CD4-positive, alpha-beta T cell treated with Interleukin-12 subunit alpha and Interleukin-12 subunit beta, for 1 hour (primary cell): Measurements from ENCODE around the gene KRTAP5-2.
A peak's percentile ranks its signal among the peaks of the same experiment; 100 is the strongest.
"Not testable (repeated sequence)": the region's sequence is repeated elsewhere in the genome, so short reads cannot be mapped to it uniquely, and the experiment has no call there.

Experiments used
- DNase-seq: peaks from one replicate; pipeline ENCODE4 v3.0.0-alpha.2; 2020

Gene KRTAP5-2, protein sequence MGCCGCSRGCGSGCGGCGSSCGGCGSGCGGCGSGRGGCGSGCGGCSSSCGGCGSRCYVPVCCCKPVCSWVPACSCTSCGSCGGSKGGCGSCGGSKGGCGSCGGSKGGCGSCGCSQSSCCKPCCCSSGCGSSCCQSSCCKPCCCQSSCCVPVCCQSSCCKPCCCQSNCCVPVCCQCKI

DNA sequence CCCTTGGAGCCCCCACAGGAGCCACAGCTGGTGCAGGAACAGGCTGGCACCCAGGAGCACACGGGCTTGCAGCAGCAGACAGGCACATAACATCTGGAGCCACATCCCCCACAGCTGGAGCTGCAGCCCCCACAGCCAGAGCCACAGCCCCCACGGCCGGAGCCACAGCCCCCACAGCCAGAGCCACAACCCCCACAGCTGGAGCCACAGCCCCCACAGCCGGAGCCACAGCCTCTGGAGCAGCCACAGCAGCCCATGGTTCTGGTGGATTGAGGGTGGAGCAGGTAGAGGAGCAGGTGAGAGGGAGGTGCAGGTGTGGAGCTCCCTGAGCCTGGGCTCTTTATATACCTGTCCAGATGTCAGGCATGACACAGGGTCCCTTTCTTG is at the start of gene KRTAP5-2:
TSS of gene KRTAP5-2 (minus strand) at position 301 of the 387 bp plus-strand sequence. CDS start at position 257, 44 bp downstream.
- DNase-seq: no peak

DNA sequence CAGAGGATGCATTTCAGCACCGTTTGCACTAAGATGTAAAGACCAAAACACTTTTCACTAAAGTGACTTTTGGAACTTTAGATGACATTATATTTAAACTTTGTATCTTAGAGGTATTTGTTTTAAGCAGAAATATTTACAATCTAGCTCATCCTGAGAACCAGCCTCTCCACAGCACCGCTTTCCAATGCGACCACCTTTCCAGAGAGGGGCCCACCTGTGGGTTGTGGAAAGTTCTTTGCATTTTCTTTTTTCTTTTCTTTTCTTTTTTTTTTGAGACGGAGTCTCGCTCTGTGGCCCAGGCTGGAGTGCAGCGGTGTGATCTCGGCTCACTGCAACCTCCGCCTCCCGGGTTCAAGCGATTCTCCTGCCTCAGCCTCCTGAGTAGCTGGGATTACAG is 48.4 kb upstream of the KRTAP5-2 start:
- DNase-seq: not testable (repeated sequence)

DNA sequence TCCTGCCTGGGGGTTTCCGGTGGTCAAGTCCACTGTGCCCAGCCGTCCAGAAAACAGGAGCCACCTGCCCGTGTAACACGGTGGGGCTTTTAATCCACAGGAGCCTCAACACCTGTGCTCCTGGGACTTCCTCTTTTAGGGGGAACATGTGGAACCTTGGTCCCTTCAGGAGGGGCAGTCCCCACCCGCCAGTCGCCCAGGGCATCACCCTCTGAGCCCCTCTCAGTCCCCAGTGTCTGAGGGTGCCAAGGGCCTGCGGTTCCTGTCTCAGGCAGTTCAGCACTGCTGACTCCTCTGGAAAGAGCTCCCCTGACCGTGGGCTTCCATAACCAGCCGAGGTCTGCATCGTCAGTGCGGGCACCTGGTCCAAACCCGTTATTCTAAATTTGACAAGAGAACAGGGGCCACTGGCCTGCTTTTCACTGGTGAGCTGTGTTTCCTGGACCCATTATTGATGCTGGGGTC is 47.3 kb upstream of the KRTAP5-2 start:
- no peak for DNase-seq

DNA sequence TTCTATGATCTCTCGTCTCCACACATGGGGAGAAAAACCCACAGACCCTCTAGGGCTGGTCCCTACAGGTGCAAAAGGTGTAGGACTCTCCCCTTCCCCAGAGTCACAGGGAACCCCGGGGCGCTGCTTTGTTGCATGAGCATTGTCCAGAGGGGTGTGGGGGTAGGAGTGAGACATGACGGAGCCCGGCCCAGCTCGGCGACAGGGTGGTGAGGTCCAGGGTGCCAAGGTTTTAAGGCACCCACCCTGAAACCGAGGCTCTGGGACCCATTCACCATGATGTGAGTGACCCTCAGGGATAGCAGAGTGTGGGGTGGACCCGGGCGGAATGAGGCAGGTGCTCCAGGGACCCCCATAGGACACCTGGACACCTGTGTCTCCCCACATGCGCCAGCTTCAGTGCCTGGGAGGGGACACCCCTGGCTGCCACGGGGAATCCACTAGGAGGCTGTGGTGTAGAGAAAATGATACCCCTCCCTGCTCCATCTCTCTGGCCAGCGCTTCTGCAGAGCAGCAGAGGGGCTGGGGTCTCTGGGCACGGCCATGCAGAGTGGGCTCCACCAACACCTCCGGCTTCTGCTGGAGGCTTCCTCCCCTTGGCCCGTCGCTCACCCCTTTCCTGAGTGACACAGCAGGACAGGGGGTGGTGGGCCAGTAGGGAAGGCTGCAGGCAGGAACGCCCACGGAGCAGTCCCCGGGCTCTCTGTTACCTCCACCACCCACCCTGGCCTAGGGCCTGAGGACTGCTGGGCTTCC is 46.7 kb upstream of the KRTAP5-2 start:
- DNase-seq: no peak

DNA sequence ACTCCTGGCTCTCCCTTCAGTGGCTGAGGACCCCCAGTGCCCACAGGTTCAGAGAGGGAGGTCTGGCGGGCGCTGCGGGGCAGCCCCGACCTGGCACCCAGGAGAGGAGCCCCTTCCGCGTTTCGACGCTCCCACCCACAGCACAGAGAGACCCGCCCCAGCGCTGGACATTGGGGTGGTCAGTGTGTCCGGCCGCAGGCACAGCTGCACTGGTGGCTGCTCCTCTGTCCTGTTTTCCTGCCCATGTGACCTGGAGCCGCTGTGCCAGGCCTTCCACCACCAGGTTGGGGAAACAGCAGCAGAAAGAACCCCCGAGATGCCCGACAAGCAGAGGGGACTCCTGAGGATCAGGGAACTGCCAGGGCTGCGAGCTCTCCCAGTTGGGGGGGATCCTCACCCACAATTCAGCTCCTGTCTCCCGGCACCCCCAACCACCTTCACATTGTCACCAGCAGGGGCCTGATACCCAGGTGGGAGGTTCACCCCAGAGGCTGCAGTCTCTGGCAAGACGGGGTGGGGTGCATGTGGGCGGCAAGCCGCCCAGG is 45.1 kb upstream of the KRTAP5-2 start:
- DNase-seq: no peak

DNA sequence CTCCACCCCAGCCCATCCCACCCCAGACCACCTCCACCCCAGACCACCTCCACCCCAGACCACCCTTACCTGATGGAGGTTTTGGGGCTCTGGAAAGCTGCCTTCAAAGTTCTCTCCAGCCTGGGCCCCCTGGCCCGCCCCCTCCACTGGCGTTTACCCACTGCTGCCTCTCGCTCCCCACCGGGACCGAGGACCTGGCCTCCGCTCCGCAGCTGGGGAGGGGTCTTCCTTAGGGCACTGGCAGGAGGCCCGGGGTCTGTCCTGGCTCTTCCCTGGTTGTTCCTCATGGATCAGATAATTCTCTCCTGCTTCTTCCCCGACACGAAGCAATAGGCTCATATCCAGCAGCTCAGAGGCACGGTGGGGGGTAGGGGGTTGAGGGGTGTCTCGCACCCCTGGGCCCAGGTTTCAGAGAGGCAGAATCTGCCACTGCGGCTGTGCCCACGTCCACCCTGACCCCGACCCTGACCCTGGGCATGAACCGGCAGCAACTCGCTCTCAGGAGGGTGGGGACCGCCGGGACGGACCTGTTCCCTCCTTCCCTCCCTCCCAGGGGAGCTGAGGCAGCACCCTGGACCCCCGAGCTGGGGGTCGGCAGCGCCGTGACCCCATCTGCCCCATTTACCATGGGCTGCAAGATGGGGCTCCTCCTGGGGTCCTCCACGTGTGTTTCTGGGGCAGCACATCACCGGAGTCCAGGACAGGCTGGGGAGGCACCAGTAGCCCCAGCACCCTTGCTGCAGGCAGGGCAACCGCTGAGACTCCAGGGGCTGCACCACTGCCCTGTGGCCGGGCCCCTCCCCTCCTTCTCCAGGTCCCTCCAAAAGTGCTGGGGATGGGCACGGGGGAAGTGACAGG is 44.4 kb upstream of the KRTAP5-2 start:
- no peak for DNase-seq

DNA sequence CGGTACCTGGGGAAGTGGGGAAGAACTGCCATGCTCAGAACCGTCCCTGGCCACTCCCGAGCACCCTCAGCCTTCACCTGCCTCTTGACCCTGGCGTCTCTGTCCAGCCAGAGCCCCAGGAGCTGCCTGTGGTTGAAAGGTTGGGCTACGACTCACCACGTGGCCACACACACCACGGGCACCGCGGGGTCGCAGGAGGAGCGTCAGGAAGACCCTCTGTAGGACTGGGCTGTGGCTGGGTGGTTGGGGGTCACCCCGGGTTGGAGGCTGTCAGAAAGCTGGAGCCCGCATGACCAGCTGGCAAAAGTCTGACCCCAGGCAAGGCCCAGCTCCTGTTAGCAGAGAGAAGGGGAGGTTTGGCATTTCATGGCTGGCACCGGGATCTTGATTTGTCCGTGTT is 43.0 kb upstream of the KRTAP5-2 start:
- DNase-seq: no peak

DNA sequence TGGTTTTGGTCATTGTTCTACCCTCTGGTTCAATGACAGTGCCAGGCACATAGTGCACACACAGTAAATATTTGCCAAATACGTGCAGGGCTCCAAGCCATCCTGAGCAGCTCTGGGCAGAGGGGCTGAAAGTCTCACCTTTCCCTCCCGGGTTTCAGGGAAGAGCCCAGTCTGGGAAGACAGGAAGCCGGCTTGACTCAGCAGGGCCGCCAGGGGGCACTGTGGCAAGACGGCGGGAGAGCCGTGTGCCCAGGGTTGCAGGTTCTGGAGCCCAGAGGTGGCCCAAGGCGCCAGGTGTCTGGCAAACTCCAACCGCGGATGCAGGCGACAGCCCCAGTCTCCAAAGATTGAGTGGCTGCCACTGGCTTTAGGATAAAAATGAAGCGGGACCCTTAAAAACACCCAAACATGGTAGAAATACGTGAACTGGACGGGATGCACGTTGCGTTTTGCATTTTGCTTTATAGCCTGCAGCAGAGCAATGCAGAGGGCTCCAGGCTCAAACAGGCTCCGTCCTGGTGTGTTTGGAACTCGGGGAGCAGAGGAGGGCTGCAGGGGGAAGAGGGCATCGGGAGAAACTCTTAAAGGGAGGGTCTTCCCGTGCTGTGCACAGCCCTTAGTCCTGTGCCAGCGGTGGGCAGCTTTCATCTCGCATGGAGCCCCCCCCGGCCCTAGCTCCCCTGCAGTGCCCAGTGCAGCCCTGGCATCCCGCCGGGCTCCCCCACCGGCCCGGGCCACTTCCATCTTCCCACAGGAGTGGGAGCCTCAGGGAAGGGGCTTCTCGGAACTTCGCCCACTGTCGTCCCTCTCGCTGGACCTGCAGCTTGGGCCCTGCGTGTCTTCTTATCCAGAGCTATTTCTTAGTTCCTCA is 42.2 kb upstream of the KRTAP5-2 start:
- DNase-seq: peak; percentile 25

DNA sequence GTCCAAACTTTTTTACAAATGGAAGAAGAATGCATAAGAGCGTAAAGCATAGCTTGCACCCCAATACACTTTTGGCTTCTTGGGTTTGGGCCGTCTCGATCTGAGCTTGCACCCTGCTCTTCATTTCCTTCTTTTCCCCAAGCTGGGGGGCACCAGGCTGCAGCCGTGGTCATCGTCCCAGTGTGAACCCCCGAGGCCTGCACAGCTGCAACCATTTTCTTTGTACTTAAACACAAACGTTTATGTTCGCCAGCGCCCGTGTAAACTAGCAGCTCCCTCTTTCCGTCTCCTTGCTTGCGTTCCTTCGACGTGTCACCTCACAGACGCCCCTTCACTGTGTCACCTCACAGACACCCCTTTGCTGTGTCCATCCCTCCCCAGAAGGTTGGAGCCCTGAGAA is 41.6 kb upstream of the KRTAP5-2 start:
- DNase-seq: no peak

DNA sequence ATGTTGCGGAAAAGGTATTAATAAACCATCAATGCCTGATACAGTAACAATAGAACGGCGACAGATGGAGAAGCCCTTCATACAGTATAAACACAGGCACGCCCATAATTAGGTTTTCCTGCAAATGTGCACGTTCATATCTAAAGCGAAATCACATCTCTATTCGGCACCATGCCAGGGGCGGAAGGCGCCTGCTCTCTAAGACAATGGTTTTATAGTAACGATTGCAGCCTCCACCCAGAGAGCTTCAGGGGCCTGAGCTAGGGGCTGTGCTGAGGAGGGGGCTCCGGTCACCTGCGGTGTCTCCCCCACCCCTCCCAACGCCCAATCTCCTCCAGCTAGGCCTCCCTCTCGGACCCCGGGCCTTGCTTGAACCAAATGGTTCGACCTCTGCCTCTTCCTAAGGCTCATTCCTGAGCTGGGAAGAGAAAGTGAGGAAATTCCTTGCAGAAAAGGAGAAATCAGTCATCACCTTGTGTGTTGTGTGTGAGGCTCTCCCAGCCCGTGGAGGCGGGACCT is 41.1 kb upstream of the KRTAP5-2 start:
- no peak for DNase-seq

DNA sequence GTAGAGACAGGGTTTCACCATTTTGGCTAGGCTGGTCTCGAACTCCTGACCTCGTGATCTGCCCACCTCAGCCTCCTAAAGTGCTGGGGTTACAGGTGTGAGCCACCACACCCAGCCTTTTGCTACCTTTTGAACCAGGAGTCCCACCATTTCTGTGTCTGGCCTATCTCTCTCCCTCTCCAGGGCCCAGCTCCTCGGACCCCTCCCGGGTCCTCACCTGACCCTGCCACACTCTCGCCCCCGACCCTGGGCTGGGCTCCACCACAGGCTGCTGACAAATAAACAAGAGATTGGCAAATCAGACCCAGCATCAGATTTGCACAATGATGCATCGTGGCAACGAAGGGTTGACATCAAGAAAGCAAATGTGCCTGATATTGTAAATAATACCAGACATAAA is 40.2 kb upstream of the KRTAP5-2 start:
- DNase-seq: no peak

DNA sequence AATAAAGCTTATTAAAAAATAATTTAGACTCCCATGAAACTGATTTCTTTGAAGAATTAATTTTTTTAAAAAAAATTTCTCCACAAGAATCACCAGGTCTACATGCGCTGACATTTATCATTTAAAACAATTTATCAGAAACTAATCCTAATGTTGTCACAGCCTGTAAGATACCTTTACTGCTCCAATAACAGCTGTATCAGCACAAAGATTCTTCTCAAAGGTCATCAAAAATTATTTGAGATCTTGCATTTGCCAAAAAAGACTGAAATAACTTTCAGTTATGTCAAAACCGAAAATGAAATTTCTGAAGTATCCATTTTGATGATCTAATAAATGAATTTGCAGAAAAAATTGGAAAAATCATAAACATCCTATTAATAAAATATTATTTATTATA is 39.5 kb upstream of the KRTAP5-2 start:
- no peak for DNase-seq

DNA sequence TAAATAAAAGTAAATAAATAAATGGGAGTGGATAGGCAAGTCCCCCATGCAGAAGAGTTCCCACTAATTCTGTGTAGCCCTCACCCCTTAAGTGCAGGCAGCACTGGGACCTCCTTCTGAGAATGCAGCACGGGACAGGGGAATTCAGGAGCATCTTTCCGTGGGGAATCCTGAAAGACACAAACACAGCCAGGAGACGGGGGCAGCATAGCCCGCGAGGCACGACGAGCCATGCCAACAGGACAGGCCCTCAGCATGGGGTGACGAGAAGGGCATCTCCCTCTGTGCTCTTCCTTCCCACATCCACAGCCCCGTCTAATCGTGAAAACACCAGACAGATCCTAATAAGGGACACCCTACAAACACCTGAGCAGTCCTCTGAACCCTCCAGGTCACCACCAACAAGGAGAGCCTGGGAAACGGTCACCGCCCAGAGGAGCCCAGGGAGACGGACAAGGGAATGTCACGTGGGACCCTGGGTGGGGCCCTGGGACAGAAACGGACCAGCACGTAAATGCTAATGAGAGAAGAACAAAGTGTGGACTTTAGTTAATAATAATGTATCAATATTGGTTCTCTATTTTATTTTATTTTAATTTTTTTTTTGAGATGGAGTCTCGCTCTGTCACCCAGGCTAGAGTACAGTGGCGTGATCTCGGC is 38.3 kb upstream of the KRTAP5-2 start:
- DNase-seq: no peak

DNA sequence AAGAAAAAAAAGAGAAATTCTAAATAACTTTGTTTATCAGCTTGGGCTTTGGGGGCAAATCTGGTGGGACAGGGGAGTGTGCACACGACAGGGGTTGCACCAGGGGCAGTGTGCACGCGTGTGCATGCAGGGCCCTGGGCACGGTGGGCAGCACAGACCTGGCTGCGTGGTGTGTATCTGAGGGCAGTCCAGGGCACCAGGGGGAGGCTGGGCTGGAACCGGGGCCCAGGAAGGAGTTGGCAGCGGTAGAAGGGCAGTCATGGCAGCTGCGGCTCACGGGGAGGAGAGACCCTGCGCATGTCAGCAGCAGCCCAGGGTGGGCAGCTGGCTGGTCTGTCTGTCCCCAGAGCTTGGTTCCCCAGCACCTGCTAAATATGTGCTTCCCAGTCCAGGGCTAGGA is 35.8 kb upstream of the KRTAP5-2 start:
- DNase-seq: no peak

DNA sequence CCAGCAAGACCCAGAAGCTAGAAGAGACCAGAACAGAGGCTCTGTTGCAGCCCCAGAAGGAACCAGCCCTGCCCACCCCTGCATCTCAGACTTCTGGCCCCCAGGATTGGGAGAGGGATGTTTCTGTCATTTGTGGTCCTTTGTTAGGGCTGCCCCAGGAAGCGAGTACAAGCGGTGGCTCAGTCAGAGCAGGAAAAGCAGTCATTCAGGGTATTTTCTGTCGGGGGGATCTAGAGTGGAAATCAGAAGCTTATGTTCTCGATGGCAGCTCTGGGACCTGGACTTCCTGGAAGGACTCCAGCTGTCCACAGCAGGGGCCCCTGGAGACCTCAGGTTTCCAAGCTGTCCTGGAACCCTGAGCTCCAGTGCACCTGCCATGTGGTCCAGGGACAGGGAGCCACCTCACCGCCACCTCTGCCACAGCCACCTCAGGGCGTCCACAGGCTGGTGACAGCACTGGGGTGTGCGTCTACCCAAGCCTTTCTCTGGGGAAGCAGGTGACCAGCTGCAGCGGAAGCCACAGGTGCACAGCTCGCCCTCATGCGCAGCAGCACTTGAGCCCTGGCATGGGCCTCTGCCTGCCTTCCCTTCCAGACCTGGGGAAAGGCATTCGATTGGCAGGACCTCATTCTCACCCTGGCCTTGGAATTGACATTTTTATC is 34.1 kb upstream of the KRTAP5-2 start:
- DNase-seq: no peak

DNA sequence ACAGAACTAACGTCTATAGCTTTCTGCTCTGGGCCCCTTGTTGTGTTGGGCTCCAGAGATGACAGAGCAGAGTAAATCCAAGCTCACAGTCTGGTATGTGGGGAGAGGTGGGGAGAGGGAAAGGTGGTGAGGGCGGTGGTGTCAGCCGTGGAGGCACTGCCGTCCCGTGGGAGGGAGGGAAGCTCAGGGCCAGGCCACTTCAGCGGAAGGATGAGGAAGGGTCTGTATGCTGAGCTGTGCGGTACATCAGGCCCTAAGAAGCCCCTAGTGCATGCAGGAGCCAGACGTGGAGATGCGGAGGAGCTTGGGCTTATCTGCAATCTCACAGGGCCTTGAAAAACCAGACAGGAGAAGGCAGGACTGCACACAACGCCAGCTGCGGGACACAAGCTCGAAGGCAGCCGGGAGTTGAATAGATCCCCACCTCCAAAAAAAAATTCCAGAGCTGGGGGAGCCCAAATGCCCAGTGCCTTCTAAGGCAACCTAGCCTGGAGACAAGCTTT is 33.0 kb upstream of the KRTAP5-2 start:
- no peak for DNase-seq

DNA sequence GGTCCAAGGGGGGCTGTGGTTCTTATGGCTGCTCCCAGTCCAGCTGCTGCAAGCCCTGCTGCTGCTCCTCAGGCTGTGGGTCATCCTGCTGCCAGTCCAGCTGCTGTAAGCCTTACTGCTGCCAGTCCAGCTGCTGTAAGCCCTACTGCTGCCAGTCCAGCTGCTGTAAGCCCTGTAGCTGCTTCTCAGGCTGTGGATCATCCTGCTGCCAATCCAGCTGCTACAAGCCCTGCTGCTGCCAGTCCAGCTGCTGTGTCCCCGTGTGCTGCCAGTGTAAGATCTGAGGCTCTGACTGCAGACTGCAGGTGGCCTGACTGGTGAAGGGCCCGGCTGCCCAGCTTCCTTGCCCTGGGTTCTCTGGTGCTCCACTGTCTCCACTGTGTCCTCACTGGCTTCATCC is 32.2 kb upstream of the KRTAP5-2 start:
- no peak for DNase-seq

DNA sequence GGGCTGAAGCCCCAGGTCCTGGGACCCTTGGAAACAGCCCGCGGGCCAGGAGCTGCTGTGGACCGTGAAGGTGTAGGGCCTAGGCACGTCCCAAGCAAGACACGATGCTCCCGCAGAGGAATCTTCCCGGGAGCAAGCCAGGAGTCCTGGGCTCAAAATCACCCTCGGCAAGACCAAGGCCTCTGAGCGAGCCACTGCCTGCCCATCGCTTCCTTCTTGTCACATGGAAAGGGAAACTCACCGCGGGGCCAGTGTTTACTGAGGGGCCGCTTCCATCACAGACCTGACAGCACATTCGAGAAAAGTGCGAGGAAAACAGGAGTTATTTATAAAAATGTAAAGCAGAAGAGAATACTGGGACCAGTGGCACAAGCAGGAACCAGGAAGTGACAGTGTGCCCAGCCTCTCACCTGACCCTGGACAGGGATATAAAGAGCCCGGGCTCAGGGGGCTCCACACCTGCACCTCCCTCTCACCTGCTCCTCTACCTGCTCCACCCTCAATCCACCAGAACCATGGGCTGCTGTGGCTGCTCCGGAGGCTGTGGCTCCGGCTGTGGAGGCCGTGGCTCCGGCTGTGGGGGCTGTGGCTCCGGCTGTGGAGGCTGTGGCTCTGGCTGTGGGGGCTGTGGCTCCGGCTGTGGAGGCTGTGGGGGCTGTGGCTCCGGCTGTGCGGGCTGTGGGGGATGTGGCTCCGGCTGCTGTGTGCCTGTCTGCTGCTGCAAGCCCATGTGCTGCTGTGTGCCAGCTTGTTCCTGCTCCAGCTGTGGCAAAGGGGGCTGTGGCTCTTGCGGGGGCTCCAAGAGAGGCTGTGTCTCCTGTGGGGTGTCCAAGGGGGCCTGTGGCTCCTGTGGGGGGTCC is 31.5 kb upstream of the KRTAP5-2 start, which contains the start of gene KRTAP5-5:
TSS of gene KRTAP5-5 (plus strand) at position 450 of the 860 bp plus-strand sequence. CDS start at position 516, 66 bp downstream.
- no peak for DNase-seq

DNA sequence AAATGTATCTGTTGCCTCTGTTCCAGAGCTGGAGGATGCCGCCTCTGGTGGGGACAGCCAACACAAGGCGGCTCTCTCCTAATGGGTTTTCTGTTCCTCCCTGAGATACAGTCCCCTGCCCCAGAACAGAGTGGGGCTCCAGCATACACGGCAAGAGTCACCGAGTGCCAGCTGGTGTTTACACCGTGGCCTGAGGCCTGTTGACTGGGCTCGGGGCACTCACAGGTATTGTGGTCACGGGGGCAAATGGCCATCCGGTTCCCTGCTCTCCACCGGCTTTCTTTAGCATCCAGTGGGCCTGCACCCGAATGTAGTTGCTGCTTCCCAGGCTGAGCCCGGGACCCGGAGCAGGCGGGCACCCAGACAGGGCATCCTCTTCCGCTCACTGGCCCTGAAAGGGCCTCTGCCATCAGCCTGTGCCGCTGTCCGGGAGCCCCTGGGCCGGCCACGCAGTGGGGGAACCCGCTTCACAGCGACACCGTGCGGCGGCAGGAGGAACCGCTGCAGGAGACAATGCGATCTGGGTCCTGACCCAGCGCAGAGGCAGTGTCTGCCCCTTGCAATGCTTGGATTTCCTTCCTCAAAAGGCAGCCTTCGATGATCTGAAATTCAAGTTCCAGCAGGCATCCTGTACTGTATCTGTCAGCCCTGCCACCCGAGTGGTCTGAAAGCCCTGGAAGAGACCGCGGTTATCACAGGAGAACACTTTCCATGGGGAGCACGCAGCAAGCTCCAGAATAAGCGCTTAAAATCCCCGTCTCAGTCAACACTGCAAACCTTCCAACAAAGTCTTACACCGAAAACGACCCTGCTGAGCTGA is 30.6 kb upstream of the KRTAP5-2 start:
- peak; percentile 65 for DNase-seq
